NAMALWA (cell line): ENCODE results near the gene HILPDA.

Experiments used
- DNase-seq: peaks from one replicate; pipeline ENCODE4 v3.0.0-alpha.2; 2015; ENCODE audit warnings: low spot score

The HILPDA gene, protein sequence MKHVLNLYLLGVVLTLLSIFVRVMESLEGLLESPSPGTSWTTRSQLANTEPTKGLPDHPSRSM

DNA sequence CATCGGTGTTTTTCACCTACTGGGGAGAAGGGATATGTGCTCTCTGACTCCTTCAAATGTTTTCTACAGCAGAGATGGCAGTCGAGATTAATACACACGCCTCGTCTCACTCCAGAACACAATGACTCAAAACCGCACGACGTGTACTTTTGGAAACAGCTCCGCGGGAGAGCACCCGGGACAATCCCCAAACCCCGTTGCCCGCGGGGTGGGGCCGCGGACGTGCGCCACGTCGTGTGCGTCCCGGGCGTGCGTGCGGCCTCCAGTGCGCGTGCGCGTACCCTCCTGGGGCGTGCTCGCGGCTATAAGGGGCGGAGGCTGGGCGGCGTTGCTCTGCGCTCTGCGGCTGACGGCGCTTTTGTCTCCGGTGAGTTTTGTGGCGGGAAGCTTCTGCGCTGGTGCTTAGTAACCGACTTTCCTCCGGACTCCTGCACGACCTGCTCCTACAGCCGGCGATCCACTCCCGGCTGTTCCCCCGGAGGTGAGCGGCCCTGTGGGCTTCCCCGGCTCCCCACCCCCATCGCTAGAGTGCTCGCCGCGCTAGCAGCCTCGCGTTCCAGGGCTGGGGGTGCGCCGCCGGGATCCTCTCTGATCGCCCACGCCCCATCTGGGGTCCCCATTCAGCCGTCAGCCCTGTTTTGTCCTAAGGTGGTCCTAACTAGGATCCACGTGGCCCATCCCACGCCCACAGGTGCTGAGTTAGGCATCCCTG lies at the start of gene HILPDA:
HILPDA (plus strand) TSS at position 336 of the 712 bp plus-strand sequence. CDS start 1,391 bp downstream, outside the sequence.
- peak; percentile 96 for DNase-seq

DNA sequence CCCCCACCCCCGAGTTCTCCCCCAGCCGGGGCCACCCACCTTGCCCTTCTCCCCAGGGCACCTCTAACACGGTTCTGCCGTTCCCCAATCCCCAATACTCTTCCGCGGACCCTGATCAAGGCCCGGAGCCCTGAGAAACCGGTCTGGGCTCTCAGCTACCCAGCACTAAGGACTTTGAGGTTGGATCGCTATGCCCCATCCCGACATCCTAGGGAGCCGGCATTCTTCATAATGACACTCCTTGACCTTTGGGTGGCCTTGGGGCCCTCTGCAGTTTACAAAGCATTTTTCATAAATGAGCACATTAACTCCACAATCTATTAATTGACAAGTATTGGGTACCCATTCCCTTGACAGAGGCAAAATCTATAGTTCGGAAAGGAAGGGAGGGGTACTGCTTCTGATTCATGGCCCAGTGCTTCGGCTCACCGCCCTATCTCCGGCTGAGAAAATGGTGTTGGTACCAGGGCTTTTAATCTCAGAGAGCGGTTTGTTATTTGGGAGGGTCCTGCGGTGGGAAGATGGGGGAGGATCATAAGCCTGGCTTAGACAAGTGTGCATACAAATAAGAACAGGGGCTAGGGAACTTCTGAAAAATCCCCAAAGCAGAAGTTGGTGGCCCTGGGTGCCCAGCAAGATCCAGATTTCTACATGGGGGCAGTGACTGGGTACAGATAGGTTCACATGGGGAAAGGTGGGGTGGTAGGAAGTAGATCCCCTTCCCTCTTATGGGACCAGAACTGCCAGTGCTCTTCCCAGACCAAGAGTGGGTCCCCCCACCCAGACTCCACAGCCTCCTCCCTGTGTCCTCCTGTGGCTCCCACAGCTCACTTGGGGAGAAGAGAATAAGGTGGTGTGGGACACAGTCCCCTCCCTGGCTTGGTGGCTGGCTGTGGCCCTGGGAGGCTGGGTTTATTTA lies 49.1 kb upstream of the HILPDA start:
- DNase-seq, result no peak

DNA sequence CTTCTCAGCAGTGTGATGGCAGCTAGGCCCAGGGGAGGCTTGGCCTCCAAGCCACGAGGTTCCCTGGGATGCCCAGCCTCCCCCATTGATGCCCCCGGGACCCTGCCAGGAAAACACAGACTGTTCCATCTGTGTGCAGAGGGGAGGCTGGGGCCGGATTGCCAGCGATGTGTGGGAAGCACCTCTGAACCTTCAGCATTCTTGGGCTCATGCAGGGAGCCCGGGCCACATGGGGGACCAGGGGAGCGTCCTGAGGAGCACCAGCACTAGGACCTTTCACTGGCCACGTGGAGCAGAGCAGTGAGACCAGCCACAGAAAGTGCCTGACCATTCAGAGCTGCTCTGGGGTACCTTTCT lies 48.5 kb upstream of the HILPDA start:
- no peak for DNase-seq

DNA sequence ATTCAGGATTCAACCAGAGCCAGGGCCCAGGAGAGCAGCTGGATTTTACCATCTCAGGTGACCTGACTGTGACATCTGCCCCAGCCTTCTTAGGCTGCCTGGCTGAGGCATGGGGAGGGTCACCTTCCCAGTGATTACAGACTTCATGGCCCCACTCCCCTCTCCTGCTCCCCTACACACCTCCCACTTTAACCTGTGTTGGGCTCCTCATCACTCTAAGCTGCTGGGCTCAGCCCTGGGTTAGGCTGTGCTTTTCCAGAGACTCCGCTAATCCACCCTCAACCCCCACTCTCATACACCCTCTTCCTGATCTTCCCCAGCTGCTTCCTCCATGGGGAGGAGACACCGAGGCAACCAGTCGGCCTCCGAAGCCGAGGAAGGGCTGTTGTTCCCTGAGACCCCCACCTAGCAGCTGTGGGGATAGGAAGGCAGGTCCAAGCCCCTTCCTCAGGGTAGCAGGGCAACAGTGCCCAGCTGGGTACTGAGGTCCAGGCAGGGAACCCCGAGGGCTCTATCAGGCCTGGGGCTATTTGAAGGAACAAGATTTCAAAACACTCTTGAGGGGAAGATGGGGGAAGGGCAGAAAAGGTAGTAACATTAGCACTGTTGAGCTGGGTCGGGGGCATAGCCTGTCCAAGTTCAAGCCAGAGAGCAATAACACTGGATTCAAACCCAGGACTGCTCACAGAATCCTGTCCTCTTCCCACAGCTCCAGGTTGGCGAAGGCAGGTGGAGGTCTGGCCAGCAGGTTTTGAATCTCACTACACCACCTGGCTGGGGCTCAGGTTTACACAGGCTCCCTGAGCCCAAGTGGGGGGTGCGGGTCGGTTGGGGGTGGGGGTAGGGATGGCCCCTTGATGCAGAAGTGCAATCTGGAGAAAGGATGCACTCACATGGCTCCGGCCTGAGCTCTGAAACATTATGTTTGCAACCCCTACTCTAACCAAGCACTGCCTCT lies 47.6 kb upstream of the HILPDA start:
- no peak for DNase-seq

DNA sequence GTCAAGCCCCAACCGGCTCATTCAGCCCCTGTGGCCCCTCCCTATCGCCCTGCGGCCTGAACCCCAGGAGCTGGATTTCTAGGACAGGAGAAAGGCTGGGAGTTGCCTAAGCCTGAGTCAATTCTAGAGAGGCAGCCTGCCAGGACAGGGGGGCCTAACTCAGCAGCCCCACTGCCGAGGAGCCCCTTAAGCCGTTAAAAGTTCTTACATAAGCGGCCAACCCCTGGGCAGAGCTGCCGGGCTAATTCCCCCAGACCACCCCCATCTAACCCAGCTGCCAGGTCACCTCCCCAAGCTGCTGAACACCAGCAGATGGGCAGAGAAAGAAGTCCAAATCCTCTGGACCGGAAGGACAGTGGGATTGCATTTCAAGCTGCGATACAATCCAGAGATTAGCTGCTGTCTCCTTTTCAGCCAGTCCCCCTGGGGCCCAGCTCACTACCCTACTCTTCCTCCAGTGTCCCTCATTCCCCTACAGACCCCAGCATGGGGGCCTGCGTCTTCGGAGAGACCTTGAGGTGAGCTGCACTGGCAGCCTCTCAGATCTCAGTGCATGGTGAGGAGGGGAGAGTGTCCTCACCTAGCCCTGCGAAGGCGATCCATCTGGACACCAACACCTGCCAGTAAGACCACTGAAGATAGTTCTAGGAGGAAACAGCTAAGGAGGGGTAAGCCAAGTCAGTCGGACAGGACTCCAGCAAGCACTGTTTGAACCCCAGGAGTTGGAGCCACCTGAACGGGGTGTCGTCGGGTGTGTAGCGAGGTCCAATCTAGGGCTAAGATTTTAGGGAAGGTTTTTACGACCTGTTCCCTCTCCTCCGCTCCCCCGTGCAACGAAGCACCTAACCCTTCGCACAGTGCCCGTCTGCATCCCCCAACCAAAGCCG lies 46.7 kb upstream of the HILPDA start:
- no peak for DNase-seq

DNA sequence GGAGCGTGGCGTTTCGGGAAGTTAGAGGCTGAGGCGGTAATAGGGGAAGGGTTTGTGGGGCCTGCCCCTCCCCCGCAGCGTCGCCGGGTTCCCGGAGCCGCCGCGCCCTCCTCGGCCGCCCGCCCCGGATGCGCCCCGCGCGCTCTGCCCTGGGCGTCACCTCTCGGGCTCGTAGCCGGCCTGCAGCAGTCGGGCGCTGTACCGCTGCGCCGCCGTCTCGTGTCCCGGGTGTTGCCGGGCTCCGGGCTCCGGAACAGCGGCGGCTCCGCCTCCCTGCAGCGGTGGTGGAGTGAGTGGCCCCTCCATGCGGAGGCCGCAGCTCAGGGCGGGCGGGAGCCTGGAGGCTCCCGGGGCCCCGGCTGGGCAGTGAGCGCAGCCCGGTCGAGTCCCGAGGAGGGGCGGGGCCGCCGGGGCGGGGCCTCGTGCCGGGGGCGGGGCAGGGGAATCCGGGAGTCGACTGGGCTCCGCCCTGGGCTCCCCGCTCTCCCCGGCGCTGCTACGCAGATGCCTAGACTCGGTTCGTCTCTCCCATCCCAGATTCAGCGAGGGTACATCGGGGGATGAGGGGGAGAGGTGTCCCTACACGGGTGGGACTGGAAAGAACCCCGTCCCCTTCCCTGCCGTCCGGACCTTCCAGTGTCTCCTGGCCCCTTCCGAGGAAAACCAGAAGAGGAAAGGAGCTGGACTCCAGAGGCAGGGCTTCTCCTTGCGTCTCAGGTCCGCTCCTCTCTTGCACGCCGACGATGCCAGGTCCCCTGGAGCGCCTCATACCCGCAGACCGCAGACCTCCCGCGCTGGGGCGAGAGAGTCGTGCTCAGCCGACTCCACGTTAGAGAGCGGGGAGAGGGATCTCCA lies 45.9 kb upstream of the HILPDA start, which contains the start of gene IMPDH1:
IMPDH1 (minus strand) TSS at position 387 of the 855 bp plus-strand sequence; CDS start at position 306, 81 bp downstream.
- peak; percentile 84 for DNase-seq

DNA sequence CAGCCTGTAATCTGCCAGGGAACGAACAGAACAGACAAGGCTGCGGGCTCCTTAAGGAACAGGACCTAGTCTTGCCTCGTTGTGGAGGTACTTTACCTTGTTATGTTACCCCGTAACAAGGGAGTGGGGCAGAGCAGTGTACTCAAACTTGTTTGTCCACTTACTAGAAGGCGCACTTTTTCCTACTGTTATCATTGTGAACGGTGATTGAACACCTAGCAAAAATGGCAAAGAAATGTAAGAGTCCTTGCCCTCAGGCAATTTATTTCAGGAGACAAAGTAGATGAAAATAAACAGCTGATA lies 45.3 kb upstream of the HILPDA start:
- DNase-seq, result no peak

DNA sequence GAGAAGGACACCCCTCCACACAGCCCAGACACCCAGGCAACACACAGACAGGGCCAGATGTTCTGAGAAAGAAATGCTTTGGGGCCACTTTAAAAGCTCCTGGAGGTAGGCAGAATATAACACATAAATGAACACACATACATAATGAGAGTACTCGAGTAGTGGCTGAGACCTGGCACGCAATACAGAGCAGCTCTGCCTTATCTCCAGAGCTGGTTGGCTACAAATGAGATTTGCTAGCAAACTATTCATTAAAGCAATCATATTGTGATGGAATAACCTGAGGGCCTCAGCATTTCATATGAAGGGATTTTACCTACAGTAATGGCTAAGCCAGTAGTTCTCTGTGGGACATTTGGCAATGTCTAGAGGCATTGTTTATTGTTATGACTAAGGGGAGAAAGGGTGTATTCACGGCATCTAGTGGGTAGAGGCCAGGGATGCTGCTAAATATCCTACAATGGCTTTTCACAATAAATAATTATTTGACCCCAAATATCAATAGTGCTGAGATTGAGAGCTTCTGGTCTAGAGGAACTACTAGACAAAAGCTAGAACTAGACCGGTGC lies 40.4 kb upstream of the HILPDA start:
- DNase-seq, result no peak

DNA sequence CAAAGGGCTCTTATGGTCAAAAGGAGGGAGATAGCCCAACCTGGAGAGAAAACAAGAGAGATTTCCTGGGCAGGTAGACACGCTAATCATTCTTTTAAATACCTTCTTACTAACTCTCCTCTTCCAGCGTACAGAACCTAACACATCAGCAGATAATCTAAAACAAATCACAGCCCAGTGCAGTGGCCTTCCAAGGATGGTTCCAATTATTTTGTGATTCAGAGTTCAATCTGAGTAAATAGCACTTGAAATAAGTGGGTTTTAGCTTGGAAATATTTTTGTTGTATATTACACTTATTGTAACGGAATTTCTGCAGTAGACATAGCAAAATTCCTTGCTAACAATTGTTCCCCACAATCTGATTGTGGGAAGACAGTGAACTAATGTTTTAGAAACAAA lies 38.6 kb upstream of the HILPDA start:
- DNase-seq, result no peak

DNA sequence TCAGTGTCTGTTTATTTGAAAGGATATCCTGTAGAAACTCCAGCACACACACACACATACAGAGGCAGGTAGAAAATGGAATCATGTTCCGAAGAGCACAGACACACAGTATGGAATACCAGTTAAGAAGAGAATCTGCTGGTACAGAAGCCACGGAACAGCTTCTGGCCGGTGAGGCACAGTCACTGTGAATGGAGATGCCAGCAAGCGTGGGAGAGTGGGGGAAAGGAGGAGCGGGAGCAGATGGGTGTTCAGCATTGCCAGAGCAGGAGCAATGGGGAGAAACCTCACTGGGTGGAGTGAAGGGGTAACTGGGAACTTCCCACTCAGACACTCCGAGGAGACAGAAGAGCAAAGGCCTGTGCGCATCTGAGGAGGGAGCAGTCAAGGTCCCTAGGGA lies 36.4 kb upstream of the HILPDA start:
- no peak for DNase-seq

DNA sequence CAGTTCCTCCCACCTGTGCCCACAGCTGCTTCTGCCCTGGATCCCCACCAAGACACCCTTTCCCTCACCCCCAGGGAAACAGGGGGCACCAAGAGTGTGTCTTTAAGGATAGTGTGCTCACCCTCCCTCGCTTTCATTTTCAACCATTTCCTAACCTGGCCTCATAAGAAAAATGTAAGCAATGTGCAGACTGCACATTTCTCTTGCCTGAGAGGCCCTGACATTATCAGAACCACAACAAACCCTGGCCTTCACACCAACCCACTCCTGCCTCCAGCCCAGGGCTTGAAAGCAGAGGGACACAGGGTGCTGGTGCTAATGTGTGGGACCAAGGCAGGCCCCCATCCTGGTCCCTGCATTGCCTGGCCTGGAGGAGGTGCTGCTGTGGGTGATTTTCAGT lies 34.9 kb upstream of the HILPDA start:
- DNase-seq, result no peak

DNA sequence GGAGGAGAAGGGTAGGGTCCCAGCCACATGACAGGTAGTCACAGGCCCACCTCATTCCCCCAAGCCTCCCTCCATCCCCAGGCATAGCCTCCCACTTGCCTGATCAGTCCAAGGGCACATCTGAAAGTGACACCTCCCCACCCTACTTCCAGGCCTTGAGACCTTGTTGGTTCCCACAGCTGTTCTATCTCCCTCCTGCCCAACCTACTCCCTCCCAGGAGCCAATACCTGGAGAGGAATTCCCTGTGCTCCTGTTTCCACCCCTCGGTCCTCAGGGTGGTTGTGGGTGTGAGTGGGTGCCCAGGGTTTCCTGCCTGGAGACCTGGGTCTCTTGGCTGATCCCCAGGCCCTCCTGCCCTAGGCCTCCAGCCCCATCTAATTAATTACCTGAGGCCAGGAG lies 34.3 kb upstream of the HILPDA start:
- no peak for DNase-seq

DNA sequence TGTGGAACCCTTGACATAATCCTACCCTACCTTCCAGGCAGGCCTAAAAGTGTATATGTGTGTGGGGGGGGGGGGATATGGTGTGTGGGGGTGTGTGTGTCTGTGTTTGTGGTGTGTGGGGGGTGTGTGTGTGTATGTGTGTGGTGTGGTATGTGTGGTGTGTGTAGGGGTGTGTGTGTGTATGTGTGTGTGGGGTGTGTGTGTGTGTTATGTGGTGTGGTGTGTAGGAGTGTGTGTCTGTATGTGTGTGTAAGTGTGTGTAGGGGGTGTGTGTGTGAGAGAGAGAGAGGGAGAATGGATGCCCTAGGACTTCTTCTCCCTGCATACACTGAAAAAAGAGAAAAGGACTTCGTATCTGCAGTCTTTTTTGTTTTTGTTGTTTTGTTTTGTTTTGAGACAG lies 33.6 kb upstream of the HILPDA start:
- DNase-seq, result no peak

DNA sequence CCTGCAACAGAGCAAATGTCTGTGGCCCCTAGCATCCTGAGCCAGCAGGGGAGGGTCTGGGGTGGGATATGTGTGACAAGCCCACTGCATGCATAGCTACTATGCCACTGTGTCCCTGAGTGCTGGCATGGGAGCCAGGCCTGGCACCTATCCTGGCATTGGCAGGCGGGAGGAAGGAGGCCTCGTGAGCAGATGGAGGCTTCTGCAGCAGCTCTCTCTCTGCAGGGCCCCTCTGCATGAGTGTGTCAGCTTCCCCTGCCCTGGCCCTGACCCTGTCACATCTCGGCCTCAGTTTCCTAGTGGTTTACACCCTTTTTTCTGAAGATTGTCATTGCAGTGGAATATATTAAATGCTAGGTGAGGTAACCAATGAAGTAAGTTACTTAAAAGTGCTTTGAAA lies 32.8 kb upstream of the HILPDA start:
- DNase-seq, result no peak

DNA sequence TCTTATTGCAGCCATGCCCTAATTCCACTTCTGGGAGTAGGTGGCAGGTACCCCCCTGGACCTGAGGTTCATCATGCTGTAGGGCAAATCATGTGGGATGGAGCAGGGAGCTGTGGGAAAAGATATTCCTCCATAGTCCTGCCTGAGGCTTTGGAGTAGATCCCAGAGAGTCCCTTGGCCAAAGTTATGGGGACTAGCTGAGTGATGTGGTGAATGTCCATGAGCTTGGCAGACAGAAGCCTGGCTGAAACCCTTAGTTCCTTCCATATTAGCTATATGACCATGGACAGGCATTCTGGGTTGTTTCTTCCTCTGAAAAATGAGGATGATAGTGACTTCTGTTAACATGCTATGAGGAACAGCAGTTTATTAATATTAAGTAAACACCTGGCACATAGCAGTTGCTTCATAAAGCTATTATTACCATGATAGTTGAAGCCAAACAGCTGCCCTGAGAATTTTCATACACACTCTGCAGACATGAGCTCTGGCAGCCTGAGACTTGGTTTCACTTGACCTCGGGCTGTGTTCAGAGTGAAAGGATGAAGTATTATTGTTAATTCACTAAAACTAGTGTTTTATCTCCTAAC lies 30.9 kb upstream of the HILPDA start:
- no peak for DNase-seq

DNA sequence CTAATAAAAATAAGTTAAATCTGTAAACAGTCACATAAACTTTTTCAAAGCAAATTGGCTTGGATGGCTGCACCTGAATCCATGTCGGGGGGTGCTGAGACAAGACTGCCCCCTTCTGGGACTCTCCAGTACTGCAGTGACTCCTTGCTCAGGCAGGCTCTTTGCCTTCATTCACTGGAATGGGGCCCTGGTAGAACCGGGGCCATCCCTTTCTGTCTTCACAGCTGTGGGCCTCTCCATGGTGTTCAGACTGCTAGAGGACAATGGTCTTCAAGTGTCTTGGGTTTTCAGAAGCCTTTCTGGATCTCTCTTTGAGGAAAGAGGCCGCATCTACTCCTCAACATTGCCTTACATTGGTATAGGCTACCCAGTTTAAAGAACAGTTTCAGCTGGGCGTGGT lies 29.8 kb upstream of the HILPDA start:
- DNase-seq, result peak; percentile 82

DNA sequence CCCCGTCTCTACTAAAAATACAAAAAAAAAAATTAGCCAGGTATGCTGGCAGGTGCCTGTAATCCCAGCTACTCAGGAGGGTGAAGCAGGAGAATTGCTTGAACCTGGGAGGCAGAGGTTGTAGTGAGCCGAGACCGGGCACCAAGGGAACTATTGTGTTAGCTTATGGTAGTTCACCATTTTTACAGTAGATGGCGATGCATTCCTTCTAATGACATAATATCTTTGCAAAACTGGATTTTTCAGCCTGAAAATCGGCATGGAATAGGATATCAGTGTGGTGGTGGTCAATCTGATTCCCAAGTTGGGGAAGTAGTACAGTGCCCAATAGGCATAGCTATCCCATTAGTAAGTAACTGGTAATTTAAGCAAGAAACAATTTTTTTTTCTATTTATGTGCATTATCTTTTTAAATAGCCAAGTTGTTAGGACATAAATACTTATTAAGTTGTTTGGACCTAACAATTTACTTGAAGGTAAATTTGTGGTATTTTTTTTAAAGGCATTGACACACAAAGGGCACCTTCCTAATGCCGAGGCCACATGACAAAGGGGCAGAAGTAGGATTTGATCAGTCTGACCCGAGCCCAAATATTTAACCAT lies 28.3 kb upstream of the HILPDA start:
- DNase-seq, result peak; percentile 83

DNA sequence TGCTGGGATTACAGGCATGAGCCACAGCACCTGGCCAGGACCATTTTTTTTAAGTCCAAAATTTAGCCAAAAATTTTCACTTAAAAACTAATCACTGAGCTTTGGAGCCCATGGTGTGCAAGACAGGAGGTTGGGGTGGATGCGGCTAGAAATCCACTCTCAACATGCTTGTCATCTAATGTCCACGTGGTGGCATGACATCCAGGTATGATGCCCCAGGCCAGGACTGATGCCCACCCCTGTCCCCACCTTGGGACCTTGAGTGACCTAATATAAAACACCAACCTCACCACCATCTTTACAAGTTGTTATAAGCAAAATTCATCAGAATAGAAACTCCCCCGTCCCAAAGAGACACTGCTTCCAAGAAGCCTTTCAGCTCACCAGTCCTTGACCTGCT lies 25.5 kb upstream of the HILPDA start:
- no peak for DNase-seq

DNA sequence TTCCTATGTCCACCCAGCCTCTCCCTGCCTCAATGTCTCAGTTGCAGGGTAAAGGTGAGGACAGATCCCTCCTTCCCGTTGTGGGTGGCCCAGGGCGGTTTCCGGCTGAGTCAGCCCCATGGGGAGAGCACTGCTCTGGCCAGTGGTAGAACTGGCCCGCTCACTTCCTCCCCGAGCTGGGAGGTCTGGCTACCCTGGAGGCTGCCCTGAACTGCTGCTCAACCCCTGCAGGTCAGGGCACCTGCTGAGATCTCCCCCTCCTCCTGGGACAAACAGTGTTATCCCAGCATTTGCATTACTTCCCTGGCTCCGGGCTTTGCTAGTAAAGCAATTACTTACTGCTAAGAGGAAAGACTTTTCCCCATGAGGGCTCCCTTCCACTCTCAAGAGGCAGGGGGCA lies 24.5 kb upstream of the HILPDA start:
- DNase-seq, result no peak
